GM23338 (cell line): ENCODE results near the gene POR. TPM values are rescaled to one million over a fixed set of nuclear protein-coding genes. Genes with fewer than 3 reads are reported as not detected.
"Not testable (repeated sequence)": the region's sequence is repeated elsewhere in the genome, so short reads cannot be mapped to it uniquely, and the experiment has no call there.

ENCODE experiments used
- ATAC-seq: fragments of 200-7000 bp; cut with Tn5 transposase; 3 replicates; pipeline ENCODE4 v1.9.1; 2020
- DNase-seq: peaks from one replicate; pipeline ENCODE4 v3.0.0-alpha.2; 2015; ENCODE audit warnings: low spot score
- H2AFZ ChIP-seq: fragments of 200-600 bp; sonication (generic); 2 replicates; pipeline ENCODE4 v1.8.0; 2016; ENCODE audit warnings: antibody characterized with exemption, mild to moderate bottlenecking, moderate library complexity
- H3F3A ChIP-seq: fragments of 200-600 bp; sonication (generic); replicated peaks from 2 replicates; pipeline ENCODE4 v1.8.0; 2017; ENCODE audit warnings: antibody characterized with exemption, mixed run types, low read depth
- H3K27ac ChIP-seq: fragments of 200-600 bp; sonication (generic); 2 replicates; pipeline ENCODE4 v1.6.1; 2016; ENCODE audit warnings: low read depth
- H3K27me3 ChIP-seq: fragments of 200-600 bp; sonication (generic); 2 replicates; pipeline ENCODE4 v1.8.0; 2016; ENCODE audit warnings: mild to moderate bottlenecking, mixed run types, moderate library complexity; ENCODE audit not compliant: insufficient read depth
- H3K36me3 ChIP-seq: fragments of 200-600 bp; sonication (generic); 2 replicates; pipeline ENCODE4 v1.8.0; 2016; ENCODE audit warnings: mild to moderate bottlenecking; ENCODE audit not compliant: insufficient read depth
- H3K4me1 ChIP-seq: fragments of 200-600 bp; sonication (generic); 2 replicates; pipeline ENCODE4 v1.8.0; 2016; ENCODE audit warnings: mild to moderate bottlenecking, moderate library complexity; ENCODE audit not compliant: insufficient read depth
- H3K4me2 ChIP-seq: fragments of 200-600 bp; sonication (generic); 2 replicates; pipeline ENCODE4 v1.7.1; 2017; ENCODE audit warnings: mixed run types
- H3K4me3 ChIP-seq: fragments of 200-600 bp; sonication (generic); 2 replicates; pipeline ENCODE4 v1.6.1; 2016; ENCODE audit warnings: mixed run types
- H3K79me2 ChIP-seq: fragments of 200-600 bp; sonication (generic); replicated peaks from 2 replicates; pipeline ENCODE4 v1.8.0; 2017; ENCODE audit warnings: mild to moderate bottlenecking; ENCODE audit not compliant: insufficient read depth
- H3K9me2 ChIP-seq: fragments of 200-600 bp; sonication (generic); 2 replicates; pipeline ENCODE4 v1.8.0; 2017; ENCODE audit not compliant: insufficient read depth
- H4K20me1 ChIP-seq: fragments of 200-600 bp; sonication (generic); replicated peaks from 2 replicates; pipeline ENCODE4 v1.8.0; 2017; ENCODE audit warnings: mild to moderate bottlenecking; ENCODE audit not compliant: insufficient read depth
- H3K27ac Mint-ChIP-seq: 2 replicates; pipeline ENCODE4 v1.8.0; 2020; ENCODE audit warnings: inconsistent platforms, mild to moderate bottlenecking, moderate library complexity, mixed read lengths
- H3K27me3 Mint-ChIP-seq: 3 replicates; pipeline ENCODE4 v1.8.0; 2022; ENCODE audit warnings: low read depth, mild to moderate bottlenecking, moderate library complexity, mixed read lengths, inconsistent platforms; ENCODE audit not compliant: insufficient read depth, poor library complexity
- H3K36me3 Mint-ChIP-seq: 3 replicates; pipeline ENCODE4 v1.8.0; 2021; ENCODE audit warnings: low read depth, mild to moderate bottlenecking, inconsistent platforms, moderate library complexity, mixed read lengths
- H3K4me1 Mint-ChIP-seq: 3 replicates; pipeline ENCODE4 v1.8.0; 2020; ENCODE audit warnings: mild to moderate bottlenecking, inconsistent platforms, mixed read lengths
- H3K4me3 Mint-ChIP-seq: 3 replicates; pipeline ENCODE4 v1.8.0; 2021; ENCODE audit warnings: moderate library complexity, mild to moderate bottlenecking, inconsistent platforms, mixed read lengths
- H3K9me3 Mint-ChIP-seq: 3 replicates; pipeline ENCODE4 v1.8.0; 2020; ENCODE audit warnings: moderate library complexity, mild to moderate bottlenecking, inconsistent platforms, mixed read lengths
- ETS1 ChIP-seq: IDR thresholded peaks from 2 replicates; pipeline ENCODE4 v1.6.1; 2016; ENCODE audit warnings: antibody characterized with exemption
- NANOG ChIP-seq: IDR thresholded peaks from 2 replicates; pipeline ENCODE4 v1.6.1; 2016; ENCODE audit warnings: antibody characterized with exemption, borderline replicate concordance
- REST ChIP-seq: IDR thresholded peaks from one replicate; pipeline ENCODE4 v1.6.1; 2018; ENCODE audit warnings: antibody characterized with exemption; ENCODE audit not compliant: unreplicated experiment
- polyA plus RNA-seq: library from polyadenylated mRNA; unstranded; fragments of >200 nt; fragmentation: Nextera tagmentation; extraction: Ambion mirVana; gene quantifications from 2 replicates; pipeline ENCODE4 v1.2.1, GENCODE V29; 2016
- total RNA-seq: library from RNA; depleted of rRNA; stranded (reverse); fragments of >200 nt; shearing (Covaris generic); gene quantifications from 2 replicates; pipeline ENCODE4 v1.2.3, GENCODE V29; 2014

POR gene
- total and polyA plus RNA-seq, 2 experiments from 2014 or later: 126 to 164 TPM

GRCh38 chr7:76016191-76016947, 101.4 kb downstream of the POR start:
- peaks cover 40% of the 10 kb centered on the region for H3K36me3 Mint-ChIP-seq
- peaks cover 3% of the 10 kb centered on the region for H3K27me3 Mint-ChIP-seq

GRCh38 chr7:76018520-76018919, 103.6 kb downstream of the POR start:
- H3K4me1 ChIP-seq, H3F3A ChIP-seq, H4K20me1 ChIP-seq, H3K4me3 ChIP-seq, H3K4me3 Mint-ChIP-seq, H3K36me3 ChIP-seq, H3K27me3 Mint-ChIP-seq, H3K9me2 ChIP-seq, H3K9me3 Mint-ChIP-seq, DNase-seq, H3K27me3 ChIP-seq, H3K4me2 ChIP-seq, H2AFZ ChIP-seq, ATAC-seq, H3K4me1 Mint-ChIP-seq, H3K27ac ChIP-seq, H3K79me2 ChIP-seq, H3K27ac Mint-ChIP-seq: not testable (repeated sequence)
- H3K36me3 Mint-ChIP-seq: peaks cover 41% of the 10 kb centered on the region

More at GRCh38 chr7:76016191-76016947, 101.4 kb downstream of the POR start:
- H3K9me2 ChIP-seq: no peaks in the 10 kb centered on the region
- H3K4me1 ChIP-seq: no peaks in the 10 kb centered on the region
- H3K4me2 ChIP-seq: no peak overlapping the region
- Mint-ChIP-seq H3K27ac (no peak overlapping the region), H3K4me1 (no peaks in the 10 kb centered on the region), H3K4me3 (no peak overlapping the region), H3K9me3 (no peaks in the 10 kb centered on the region; the same call in 2 of the 3 replicates)
- TF ChIP-seq NANOG: no peak
- TF ChIP-seq REST: no peak
- no peak for TF ChIP-seq ETS1
- no peak for DNase-seq
- H3K27me3 ChIP-seq: no peaks in the 10 kb centered on the region
- no peak for ATAC-seq
- no peaks in the 10 kb centered on the region for H3F3A ChIP-seq
- no peak overlapping the region for H2AFZ ChIP-seq
- H4K20me1 ChIP-seq: no peaks in the 10 kb centered on the region; the same call in 1 of the 2 replicates
- H3K36me3 ChIP-seq: no peaks in the 10 kb centered on the region
- no peaks in the 10 kb centered on the region; the same call in 1 of the 2 replicates for H3K79me2 ChIP-seq
- no peak overlapping the region for H3K4me3 ChIP-seq
- H3K27ac ChIP-seq: no peak overlapping the region
